ENCODE results near the gene PGS1. TPM values are rescaled to one million over a fixed set of nuclear protein-coding genes. Genes with fewer than 3 reads are reported as not detected.

PGS1 gene
- total RNA-seq, 1 donor from 2014 or later: 85.5 TPM

- H3K27me3 Mint-ChIP-seq (ENCODE audit: unreplicated experiment): peaks cover 10% of the 10 kb centered on the region
- peaks cover 7% of the 10 kb centered on the region for H3K4me1 Mint-ChIP-seq (ENCODE audit: unreplicated experiment)
- H3K9me3 Mint-ChIP-seq (ENCODE audit: unreplicated experiment): no peaks in the 10 kb centered on the region
- TF ChIP-seq CTCF (IDR thresholded peaks at IDR 0.05; ENCODE audit: unreplicated experiment): no peak
- H3K36me3 Mint-ChIP-seq (ENCODE audit: low read depth, unreplicated experiment): peaks cover 6% of the 10 kb centered on the region
- no peak overlapping the region for H3K4me3 Mint-ChIP-seq (ENCODE audit: unreplicated experiment)
- no peak for DNase-seq (ENCODE audit: low spot score)
- H3K27ac Mint-ChIP-seq (ENCODE audit: unreplicated experiment): no peak overlapping the region
Observed at GRCh38 chr17:78441271-78441971, 63.0 kb downstream of the PGS1 start.

GRCh38 chr17:78442648-78443218 is 64.3 kb downstream of the PGS1 start:
- H3K36me3 Mint-ChIP-seq (ENCODE audit: low read depth, unreplicated experiment): peaks cover 6% of the 10 kb centered on the region
- no peaks in the 10 kb centered on the region for H3K9me3 Mint-ChIP-seq (ENCODE audit: unreplicated experiment)
- peaks cover 7% of the 10 kb centered on the region for H3K4me1 Mint-ChIP-seq (ENCODE audit: unreplicated experiment)
- no peak for DNase-seq (ENCODE audit: low spot score)
- H3K27ac Mint-ChIP-seq (ENCODE audit: unreplicated experiment): no peak overlapping the region
- peaks cover 5% of the 10 kb centered on the region for H3K27me3 Mint-ChIP-seq (ENCODE audit: unreplicated experiment)
- no peak overlapping the region for H3K4me3 Mint-ChIP-seq (ENCODE audit: unreplicated experiment)
- no peak for TF ChIP-seq CTCF (IDR thresholded peaks at IDR 0.05; ENCODE audit: unreplicated experiment)

GRCh38 chr17:78444392-78444791 is 65.9 kb downstream of the PGS1 start:
- Mint-ChIP-seq H3K36me3 (ENCODE audit: low read depth, unreplicated experiment) (no peaks in the 10 kb centered on the region), H3K4me1 (ENCODE audit: unreplicated experiment) (no peaks in the 10 kb centered on the region), H3K27me3 (ENCODE audit: unreplicated experiment) (peaks cover 2% of the 10 kb centered on the region), H3K4me3 (ENCODE audit: unreplicated experiment) (no peak overlapping the region), H3K9me3 (ENCODE audit: unreplicated experiment) (no peaks in the 10 kb centered on the region), H3K27ac (ENCODE audit: unreplicated experiment) (no peak overlapping the region)
- no peak for TF ChIP-seq CTCF (IDR thresholded peaks at IDR 0.05; ENCODE audit: unreplicated experiment)
- DNase-seq (ENCODE audit: low spot score): no peak

GRCh38 chr17:78446833-78447232 is 68.4 kb downstream of the PGS1 start:
- DNase-seq (ENCODE audit: low spot score): no peak
- TF ChIP-seq CTCF (IDR thresholded peaks at IDR 0.05; ENCODE audit: unreplicated experiment): no peak
- Mint-ChIP-seq H3K27ac (ENCODE audit: unreplicated experiment) (no peak overlapping the region), H3K36me3 (ENCODE audit: low read depth, unreplicated experiment) (no peaks in the 10 kb centered on the region), H3K4me1 (ENCODE audit: unreplicated experiment) (peaks cover 11% of the 10 kb centered on the region), H3K9me3 (ENCODE audit: unreplicated experiment) (no peaks in the 10 kb centered on the region), H3K4me3 (ENCODE audit: unreplicated experiment) (no peak overlapping the region), H3K27me3 (ENCODE audit: unreplicated experiment) (peaks cover 4% of the 10 kb centered on the region)

- Mint-ChIP-seq H3K27ac (ENCODE audit: unreplicated experiment) (no peak overlapping the region), H3K9me3 (ENCODE audit: unreplicated experiment) (no peaks in the 10 kb centered on the region), H3K4me3 (ENCODE audit: unreplicated experiment) (no peak overlapping the region), H3K36me3 (ENCODE audit: low read depth, unreplicated experiment) (no peaks in the 10 kb centered on the region), H3K4me1 (ENCODE audit: unreplicated experiment) (peaks cover 13% of the 10 kb centered on the region), H3K27me3 (ENCODE audit: unreplicated experiment) (peaks cover 4% of the 10 kb centered on the region)
- DNase-seq (ENCODE audit: low spot score): no peak
- no peak for TF ChIP-seq CTCF (IDR thresholded peaks at IDR 0.05; ENCODE audit: unreplicated experiment)
Observed at GRCh38 chr17:78448356-78448993, 70.0 kb downstream of the PGS1 start.

Measured in endothelial cell (in vitro differentiated cells).